PC-3 (cell line): ENCODE data around the gene FADS1. TPM values are rescaled to one million over a fixed set of nuclear protein-coding genes. Genes with fewer than 3 reads are reported as not detected.

Experiments
- ATAC-seq: fragments of 200-7000 bp; cut with Tn5 transposase; 2 replicates; pipeline ENCODE4 v1.9.1; 2020; ENCODE audit warnings: mild to moderate bottlenecking, moderate library complexity
- BruUV-seq: library from RNA; stranded (reverse); fragments of 400-500 nt; replicated peaks from 2 replicates; lab custom pipeline; 2021; lab: Mats Ljungman, UMichigan
- CTCF ChIA-PET: fragments of 300-600 bp; sonication (Branson Sonifier 250); formaldehyde crosslinking; loops from one replicate; lab custom pipeline; 2022; ENCODE audit warnings: antibody characterized with exemption; lab: Charles Lee
- POLR2A ChIA-PET: fragments of 300-600 bp; sonication (Branson Sonifier 250); formaldehyde crosslinking; loops from one replicate; lab custom pipeline; 2022; ENCODE audit warnings: antibody characterized with exemption; ENCODE audit not compliant: unreplicated experiment; lab: Charles Lee
- DNase-seq: peaks from one replicate; pipeline ENCODE4 v3.0.0-alpha.2; 2015
- H2AFZ ChIP-seq: fragments of 300-600 bp; sonication (generic); 2 replicates; pipeline ENCODE4 v1.6.0; 2016; ENCODE audit warnings: antibody characterized with exemption, low read length
- H3F3A ChIP-seq: fragments of 300-600 bp; sonication (generic); one replicate; pipeline ENCODE4 v1.6.0; 2017; ENCODE audit warnings: antibody characterized with exemption, low read length, control low read depth, mild to moderate bottlenecking; ENCODE audit not compliant: unreplicated experiment
- H3K27ac ChIP-seq: fragments of 300-600 bp; sonication (generic); 2 replicates; pipeline ENCODE4 v1.5.1; 2016; ENCODE audit warnings: mild to moderate bottlenecking, low read length
- H3K27me3 ChIP-seq: fragments of 300-600 bp; sonication (generic); 2 replicates; pipeline ENCODE4 v1.6.1; 2016; ENCODE audit warnings: low read length, mixed read lengths
- H3K36me3 ChIP-seq: fragments of 300-600 bp; sonication (generic); 2 replicates; pipeline ENCODE4 v1.6.1; 2016; ENCODE audit warnings: low read depth, mixed run types, low read length, mixed read lengths
- H3K4me1 ChIP-seq: fragments of 300-600 bp; sonication (generic); 2 replicates; pipeline ENCODE4 v1.5.1; 2016; ENCODE audit warnings: low read length; ENCODE audit not compliant: insufficient read depth
- H3K4me2 ChIP-seq: fragments of 300-600 bp; sonication (generic); 2 replicates; pipeline ENCODE4 v1.6.0; 2016; ENCODE audit warnings: low read length
- H3K4me3 ChIP-seq: fragments of 300-600 bp; sonication (generic); 2 replicates; pipeline ENCODE4 v1.5.1; 2016; ENCODE audit warnings: mild to moderate bottlenecking, low read length, mixed read lengths
- H3K79me2 ChIP-seq: fragments of 300-600 bp; sonication (generic); 2 replicates; pipeline ENCODE4 v1.6.1; 2017; ENCODE audit warnings: low read length, mixed read lengths
- H3K9ac ChIP-seq: fragments of 300-600 bp; sonication (generic); 2 replicates; pipeline ENCODE4 v1.6.0; 2016; ENCODE audit warnings: mild to moderate bottlenecking, low read length
- H3K9me2 ChIP-seq: fragments of 300-600 bp; sonication (generic); replicated peaks from 2 replicates; pipeline ENCODE4 v1.6.1; 2016; ENCODE audit warnings: mixed run types, low read length, mixed read lengths
- H3K9me3 ChIP-seq: fragments of 300-600 bp; sonication (generic); 2 replicates; pipeline ENCODE4 v1.6.1; 2016; ENCODE audit warnings: low read length, mixed read lengths
- H4K20me1 ChIP-seq: fragments of 300-600 bp; sonication (generic); 2 replicates; pipeline ENCODE4 v1.6.1; 2016; ENCODE audit warnings: low read length, mixed read lengths
- EZH2 ChIP-seq: fragments of 300-600 bp; sonication (generic); IDR thresholded peaks from one replicate; pipeline ENCODE4 v1.6.1; 2017; ENCODE audit warnings: antibody characterized with exemption, mild to moderate bottlenecking, low read length; ENCODE audit not compliant: unreplicated experiment
- EZH2phosphoT487 ChIP-seq: fragments of 300-600 bp; sonication (generic); IDR thresholded peaks from 2 replicates; pipeline ENCODE4 v1.6.1; 2018; ENCODE audit warnings: mild to moderate bottlenecking, antibody characterized with exemption, low read length, borderline replicate concordance
- intact Hi-C: fragments of 100-400 bp; cut with micrococcal nuclease; formaldehyde crosslinking; loops from 2 replicates; pipeline ENCODE4 v1.9.0; 2023
- total RNA-seq: library from RNA; depleted of rRNA; stranded (reverse); fragments of >200 nt; gene quantifications from 2 replicates; pipeline ENCODE4 v1.2.3, GENCODE V29; 2014
- TF ChIP-seq, protein P1 (sequence below): fragments of 300-600 bp; sonication (generic); conservative IDR thresholded peaks from 2 replicates; pipeline ENCODE4 v1.5.1; 2017; ENCODE audit warnings: antibody characterized with exemption, low read depth, mild to moderate bottlenecking, low read length

Gene FADS1
- total RNA-seq, 1 experiment from 2014 or later: 84.4 TPM

DNA sequence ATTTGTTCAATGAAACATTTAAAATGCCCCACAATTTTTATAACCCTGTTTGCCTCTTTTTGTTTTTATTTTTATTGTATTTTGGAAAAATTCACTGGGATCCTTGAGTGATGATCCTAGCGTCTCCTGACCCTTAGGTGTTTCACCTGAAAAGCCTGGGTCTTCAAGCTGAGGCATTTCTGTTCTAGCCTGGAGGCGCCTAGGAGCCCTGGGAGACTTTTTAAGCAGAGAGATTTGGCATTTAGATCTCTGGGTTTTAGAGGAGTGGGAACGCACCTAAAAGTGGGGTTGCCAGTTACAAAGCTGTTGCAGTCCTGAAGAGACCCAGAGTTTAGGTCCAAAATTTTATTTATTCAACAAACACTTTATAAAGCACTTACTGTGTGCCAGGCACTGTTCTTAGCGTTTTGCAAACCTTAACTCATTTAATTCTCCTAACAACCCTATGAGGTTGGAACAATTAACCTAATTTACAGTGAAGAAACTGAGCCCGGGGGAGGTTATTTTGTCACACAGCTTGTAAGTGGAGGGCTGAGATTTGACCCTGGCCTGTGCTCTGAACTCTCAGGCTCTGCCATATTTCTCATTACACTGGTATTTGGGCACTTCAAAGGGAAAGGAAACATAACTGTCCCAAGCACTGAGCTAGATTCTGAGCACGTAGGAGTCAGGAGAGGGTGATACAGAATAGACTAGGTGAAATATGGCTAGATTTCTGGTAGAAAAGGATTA lies 834 bp upstream of the FADS1 start:
- Histone ChIP-seq H3K36me3 (peaks cover 7% of the 10 kb centered on the region; the same call in 1 of the 2 replicates), H3K4me3 (peak overlapping the region; percentile 78), H3F3A (no peaks in the 10 kb centered on the region), H3K9me3 (no peaks in the 10 kb centered on the region), H3K9me2 (no peaks in the 10 kb centered on the region), H2AFZ (peak overlapping the region; percentile 66), H3K27me3 (no peaks in the 10 kb centered on the region), H3K9ac (peak overlapping the region; percentile 92), H3K4me2 (peak overlapping the region; percentile 92), H3K79me2 (peaks cover 44% of the 10 kb centered on the region), H4K20me1 (no peaks in the 10 kb centered on the region), H3K4me1 (peaks cover 47% of the 10 kb centered on the region), H3K27ac (peak overlapping the region; percentile 39)
- intact Hi-C loops: loop anchor here (1.0 to 5.0 kb wide), 2 partner anchors 25 to 75 kb away; partner anchors contain the start of genes FADS3, FEN1 and TMEM258
- POLR2A ChIA-PET: interaction anchor here (0.5 kb wide), 2 partner anchors 116 to 149 kb away, joined by 3 read pairs; no protein-coding TSS in a partner anchor
- peak; percentile 7 for DNase-seq
- TSS peak; percentile 25 for BruUV-seq
- TF ChIP-seq EZH2phosphoT487 (no peak), EZH2 (no peak)
- TF ChIP-seq, protein P1, sequence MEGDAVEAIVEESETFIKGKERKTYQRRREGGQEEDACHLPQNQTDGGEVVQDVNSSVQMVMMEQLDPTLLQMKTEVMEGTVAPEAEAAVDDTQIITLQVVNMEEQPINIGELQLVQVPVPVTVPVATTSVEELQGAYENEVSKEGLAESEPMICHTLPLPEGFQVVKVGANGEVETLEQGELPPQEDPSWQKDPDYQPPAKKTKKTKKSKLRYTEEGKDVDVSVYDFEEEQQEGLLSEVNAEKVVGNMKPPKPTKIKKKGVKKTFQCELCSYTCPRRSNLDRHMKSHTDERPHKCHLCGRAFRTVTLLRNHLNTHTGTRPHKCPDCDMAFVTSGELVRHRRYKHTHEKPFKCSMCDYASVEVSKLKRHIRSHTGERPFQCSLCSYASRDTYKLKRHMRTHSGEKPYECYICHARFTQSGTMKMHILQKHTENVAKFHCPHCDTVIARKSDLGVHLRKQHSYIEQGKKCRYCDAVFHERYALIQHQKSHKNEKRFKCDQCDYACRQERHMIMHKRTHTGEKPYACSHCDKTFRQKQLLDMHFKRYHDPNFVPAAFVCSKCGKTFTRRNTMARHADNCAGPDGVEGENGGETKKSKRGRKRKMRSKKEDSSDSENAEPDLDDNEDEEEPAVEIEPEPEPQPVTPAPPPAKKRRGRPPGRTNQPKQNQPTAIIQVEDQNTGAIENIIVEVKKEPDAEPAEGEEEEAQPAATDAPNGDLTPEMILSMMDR: no peak
- CTCF ChIA-PET: interaction anchor here (1.0 kb wide), 1 partner anchor 21 kb away, joined by 5 read pairs; no protein-coding TSS in a partner anchor
- no peak for ATAC-seq

DNA sequence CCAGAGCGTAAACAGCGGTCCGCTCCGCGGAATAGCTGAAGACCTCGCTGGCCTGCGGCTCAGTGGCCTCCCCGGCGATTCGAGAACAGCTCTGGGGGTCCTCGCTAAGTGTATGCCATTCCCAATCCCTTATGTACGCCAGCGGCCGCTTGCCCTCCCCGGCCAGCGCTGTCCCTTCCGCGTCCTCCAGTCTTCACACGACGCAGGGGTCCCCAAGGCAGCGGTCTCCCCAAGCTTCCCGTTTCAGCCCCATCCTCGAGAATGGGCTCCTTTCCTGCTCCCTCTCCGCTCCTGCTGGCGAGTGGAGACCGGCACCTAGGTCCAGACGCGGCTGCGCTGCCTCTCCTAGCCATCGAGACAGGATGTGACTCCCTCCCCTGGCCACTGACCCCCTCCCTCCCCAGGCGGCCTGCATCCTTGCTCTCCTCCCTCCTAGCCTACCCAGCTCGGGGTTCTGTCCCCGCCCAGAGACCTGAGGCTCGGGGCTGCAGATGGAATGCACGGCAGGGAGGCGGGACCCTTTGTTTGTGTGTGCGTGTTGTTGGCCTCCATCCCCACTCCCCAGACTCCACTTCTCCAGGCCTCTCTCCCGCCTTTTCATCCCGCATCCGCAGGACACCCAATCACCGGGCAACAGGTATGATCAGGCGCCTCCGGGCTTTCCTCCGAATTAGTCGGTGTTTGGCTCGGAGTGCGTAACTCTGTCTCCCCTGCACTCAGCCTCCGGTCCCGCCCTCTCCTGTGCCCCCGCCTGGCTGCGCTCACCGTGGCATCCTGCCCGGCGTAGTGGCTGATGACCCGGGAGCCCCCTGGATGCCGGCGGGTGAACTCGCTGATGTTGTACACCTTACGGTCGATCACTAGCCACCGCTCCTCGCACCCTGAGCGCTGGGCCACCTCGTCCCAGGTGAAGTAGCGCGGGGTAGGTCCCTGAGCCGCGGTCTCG lies 740 bp downstream of the FADS1 start:
- DNase-seq (peak; percentile 92), ATAC-seq (peak; percentile 45)
- no peaks in the 10 kb centered on the region for H3K9me2 ChIP-seq
- H3K27me3 ChIP-seq: no peaks in the 10 kb centered on the region
- H3F3A ChIP-seq: no peaks in the 10 kb centered on the region
- TF ChIP-seq EZH2phosphoT487 (no peak), EZH2 (no peak)
- TF ChIP-seq, protein P1: no peak
- peak overlapping the region; percentile 92 for H3K9ac ChIP-seq
- H3K4me2 ChIP-seq: peak overlapping the region; percentile 92
- H3K27ac ChIP-seq: peak overlapping the region; percentile 86
- peaks cover 38% of the 10 kb centered on the region for H3K4me1 ChIP-seq
- H3K4me3 ChIP-seq: peak overlapping the region; percentile 78
- H3K79me2 ChIP-seq: peaks cover 39% of the 10 kb centered on the region
- POLR2A ChIA-PET: interaction anchor here (0.6 to 1.3 kb wide), 3 partner anchors 12 to 1025 kb away, joined by 3 to 17 read pairs (median 6); partner anchors contain the start of gene FADS2
- peak overlapping the region; percentile 76 for H2AFZ ChIP-seq
- CTCF ChIA-PET: interaction anchor here (1.0 to 1.7 kb wide), 3 partner anchors 19 to 266 kb away, joined by 5 to 14 read pairs (median 5); no protein-coding TSS in a partner anchor
- H4K20me1 ChIP-seq: no peaks in the 10 kb centered on the region
- no peaks in the 10 kb centered on the region for H3K9me3 ChIP-seq
- H3K36me3 ChIP-seq: peaks cover 14% of the 10 kb centered on the region; the same call in 1 of the 2 replicates
- intact Hi-C loops: loop anchor here (1.0 to 5.0 kb wide), 2 partner anchors 19 to 76 kb away; partner anchors contain the start of gene FADS3
- TSS peak; percentile 61 for BruUV-seq
